ENCODE measurements around the gene LTF.
"Not testable (repeated sequence)": the region's sequence is repeated elsewhere in the genome, so short reads cannot be mapped to it uniquely, and the experiment has no call there.

The LTF gene

DNA sequence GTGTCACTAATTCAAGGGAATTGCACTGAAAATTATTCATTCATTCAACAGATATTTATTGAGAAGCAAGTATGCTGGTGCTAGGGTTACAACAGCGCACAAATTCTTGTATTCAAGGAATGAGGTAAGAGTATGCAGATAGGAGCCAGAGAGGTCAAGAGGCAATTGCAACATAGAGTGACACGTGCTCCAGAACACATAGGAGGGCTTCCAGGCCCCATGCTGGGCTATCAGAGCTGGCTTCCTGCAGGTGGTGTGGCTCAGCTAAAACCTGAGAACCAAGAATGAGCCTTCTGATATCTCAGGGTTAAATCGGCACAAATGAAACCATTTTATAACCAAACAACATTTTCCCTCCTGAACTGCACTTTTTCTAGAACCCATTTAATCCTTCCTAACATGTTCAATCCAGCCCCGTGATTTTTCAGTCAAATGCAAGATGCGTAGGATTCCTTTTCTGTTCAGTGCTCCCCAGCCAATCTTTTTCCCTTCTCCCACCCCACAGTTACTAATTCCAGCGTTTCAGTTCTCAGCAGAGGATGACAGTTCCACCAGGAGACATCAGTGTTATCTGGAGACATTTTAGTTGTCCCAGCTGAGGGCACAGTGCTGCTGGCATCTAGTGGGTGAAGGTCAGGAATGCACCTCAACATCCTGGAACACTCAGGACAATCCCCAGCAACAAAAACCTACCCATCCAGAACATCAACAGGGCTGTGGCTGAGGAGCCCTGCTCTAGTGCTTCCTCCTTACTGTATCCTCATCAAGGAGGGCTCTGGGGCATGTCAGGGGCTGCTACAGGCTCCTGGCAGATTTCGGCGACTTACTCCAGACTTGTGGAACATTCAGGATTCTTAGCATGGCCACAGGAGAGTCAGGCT is 70.9 kb downstream of the LTF start:
- no peak for DNase-seq (ENCODE audit: low spot score)

DNA sequence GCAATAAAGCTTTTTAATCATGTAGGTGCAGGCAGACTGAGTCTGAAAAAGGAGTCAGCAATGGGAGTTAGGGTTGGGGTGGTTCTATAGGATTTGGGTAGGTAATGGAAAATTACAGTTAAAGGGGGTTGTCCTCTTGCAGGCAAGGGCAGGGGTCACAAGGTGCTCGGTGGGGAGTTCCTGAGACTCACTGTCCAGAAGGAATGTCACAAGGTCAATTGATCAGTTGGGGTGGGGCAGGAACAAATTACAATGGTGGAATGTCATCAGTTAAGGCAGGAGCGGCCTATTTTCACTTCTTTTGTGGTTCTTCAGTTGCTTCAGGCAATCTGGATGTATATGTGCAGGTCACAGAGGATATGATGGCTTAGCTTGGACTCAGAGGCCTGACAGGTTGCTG is 71.7 kb downstream of the LTF start:
- DNase-seq (ENCODE audit: low spot score) = no peak

DNA sequence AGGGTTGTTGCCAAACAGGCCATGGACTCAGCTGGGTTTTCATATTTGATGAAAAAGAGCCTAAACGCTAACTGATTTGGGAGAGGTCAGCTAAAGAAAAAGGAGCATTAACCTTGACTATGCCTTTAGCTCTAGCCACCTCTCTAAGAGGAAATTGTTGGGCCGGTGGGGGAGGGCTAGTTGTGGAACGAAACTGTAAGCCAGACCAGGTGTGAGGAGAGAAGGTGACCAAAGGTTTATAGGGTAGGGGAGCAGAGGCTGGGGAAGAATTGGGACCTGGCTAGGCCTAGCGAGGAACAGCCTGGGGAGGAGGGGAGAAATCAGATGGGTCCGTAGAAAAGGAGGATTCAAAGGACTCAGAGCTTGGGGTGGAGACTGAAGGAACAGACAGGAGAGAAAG is 73.2 kb downstream of the LTF start:
- DNase-seq (ENCODE audit: low spot score) = not testable (repeated sequence)

DNA sequence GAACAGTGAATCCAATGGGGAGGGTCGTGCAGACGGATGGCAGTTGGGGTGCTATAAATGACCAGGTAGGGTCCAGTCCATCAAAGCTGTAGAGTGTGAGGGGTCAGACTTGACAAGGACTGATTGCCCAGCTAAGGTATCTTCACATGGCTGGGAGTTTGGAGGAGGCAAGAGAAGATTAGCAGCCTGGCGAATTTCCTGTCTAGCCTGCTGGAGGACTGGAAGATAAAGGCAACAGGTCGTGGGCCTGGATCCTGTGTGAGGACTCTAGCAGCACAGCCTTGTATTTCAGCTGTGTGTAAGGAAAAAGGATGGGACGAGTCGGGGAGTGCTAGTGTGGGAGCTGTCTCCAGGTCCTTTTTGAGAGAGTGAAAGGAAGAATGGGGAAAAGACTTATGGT is 75.4 kb downstream of the LTF start:
- no peak for DNase-seq (ENCODE audit: low spot score)

DNA sequence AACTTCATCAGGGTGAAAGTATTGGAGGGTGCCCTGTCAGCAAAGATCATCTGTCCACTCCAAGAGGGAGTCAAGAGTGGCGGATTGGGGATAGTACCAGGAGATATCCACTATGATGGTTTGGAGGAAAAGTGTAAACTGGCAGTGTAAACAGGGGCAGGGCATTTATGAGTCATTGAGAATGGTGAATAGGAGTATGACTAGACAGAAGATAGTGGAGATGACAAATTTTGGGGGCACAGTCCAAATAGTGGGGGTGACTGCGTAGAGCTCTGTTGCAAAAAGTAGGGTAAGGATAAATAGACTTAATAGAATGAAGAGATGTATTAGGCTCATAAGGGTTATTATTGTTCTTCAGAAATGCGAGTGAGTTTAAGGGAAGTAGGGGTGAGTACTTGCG is 75.9 kb downstream of the LTF start:
- not testable (repeated sequence) for DNase-seq (ENCODE audit: low spot score)

DNA sequence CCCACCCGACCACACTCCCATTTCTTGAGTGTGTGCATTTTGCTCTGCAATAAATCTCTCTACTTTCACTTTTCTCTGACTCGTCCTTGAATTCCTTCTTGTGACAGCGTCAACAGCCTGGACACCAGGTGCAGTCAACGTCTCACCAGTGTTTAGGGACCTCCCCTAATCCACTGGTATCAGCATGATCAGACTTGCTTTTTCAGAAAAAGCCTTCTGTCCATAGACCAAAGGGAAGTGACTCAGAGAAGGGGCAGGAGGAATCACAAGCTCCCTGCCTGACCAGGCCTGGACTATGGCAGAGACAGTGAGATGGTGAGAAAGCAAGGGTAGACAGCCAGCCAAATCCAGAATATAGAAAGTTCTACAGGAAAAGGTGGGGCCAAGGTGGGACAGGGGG is 78.5 kb downstream of the LTF start:
- no peak for DNase-seq (ENCODE audit: low spot score)
